Omental fat pad (tissue), 4 donors: ENCODE results near the gene SNX30. TPM values are rescaled to one million over a fixed set of nuclear protein-coding genes. Genes with fewer than 3 reads are reported as not detected.

Experiments
- ATAC-seq: fragments of 150-250 bp; one replicate; pipeline ENCODE4 v1.9.1; 2016; ENCODE audit warnings: mild to moderate bottlenecking, moderate library complexity; ENCODE audit not compliant: low FRiP score
- DNase-seq: peaks from one replicate; pipeline ENCODE4 v3.0.0-alpha.2; 2019; ENCODE audit warnings: low spot score
- CTCF ChIP-seq, 3 donors: fragments of 450-650 bp; IDR thresholded peaks; one replicate each; pipeline ENCODE4 v1.5.1; 2016 to 2017; ENCODE audit warnings: antibody characterized with exemption in 3 of 3, mild to moderate bottlenecking in 3 of 3, moderate library complexity in 2 of 3
- total RNA-seq, 4 donors: library from RNA; depleted of rRNA; stranded (reverse); fragments of >200 nt; gene quantifications; one replicate each; pipeline ENCODE4 v1.1.0, GENCODE V29; 2016

The SNX30 gene
- total RNA-seq, 4 donors from 2014 or later = 8.9 to 27.5 (median 11.6) TPM

DNA sequence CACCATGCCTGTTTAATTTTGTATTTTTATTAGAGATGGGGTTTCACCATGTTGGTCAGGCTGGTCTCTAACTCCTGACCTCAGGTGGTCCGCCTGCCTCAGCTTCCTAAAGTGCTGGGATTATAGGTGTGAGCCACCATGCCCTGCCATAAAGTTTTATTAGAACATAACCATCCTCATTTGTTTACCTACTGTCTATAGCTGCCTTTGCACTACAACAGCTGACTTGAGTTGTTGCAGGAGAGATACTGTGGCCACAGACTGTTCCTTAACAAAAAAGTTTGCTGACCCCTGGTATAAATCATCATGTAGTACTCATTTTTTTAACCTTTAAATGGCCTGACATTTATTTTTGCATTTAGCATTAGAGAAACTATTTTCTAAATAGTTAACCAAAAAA, 31.7 kb downstream of the SNX30 start:
- no peak for TF ChIP-seq CTCF (IDR thresholded peaks at IDR 0.05)
- no peak for DNase-seq
- ATAC-seq = no peak

- ATAC-seq (no peak), DNase-seq (no peak)
- TF ChIP-seq CTCF (IDR thresholded peaks at IDR 0.05) = no peak
Measured at GRCh38 chr9:112783551-112783954, 33.0 kb downstream of the SNX30 start.

DNA sequence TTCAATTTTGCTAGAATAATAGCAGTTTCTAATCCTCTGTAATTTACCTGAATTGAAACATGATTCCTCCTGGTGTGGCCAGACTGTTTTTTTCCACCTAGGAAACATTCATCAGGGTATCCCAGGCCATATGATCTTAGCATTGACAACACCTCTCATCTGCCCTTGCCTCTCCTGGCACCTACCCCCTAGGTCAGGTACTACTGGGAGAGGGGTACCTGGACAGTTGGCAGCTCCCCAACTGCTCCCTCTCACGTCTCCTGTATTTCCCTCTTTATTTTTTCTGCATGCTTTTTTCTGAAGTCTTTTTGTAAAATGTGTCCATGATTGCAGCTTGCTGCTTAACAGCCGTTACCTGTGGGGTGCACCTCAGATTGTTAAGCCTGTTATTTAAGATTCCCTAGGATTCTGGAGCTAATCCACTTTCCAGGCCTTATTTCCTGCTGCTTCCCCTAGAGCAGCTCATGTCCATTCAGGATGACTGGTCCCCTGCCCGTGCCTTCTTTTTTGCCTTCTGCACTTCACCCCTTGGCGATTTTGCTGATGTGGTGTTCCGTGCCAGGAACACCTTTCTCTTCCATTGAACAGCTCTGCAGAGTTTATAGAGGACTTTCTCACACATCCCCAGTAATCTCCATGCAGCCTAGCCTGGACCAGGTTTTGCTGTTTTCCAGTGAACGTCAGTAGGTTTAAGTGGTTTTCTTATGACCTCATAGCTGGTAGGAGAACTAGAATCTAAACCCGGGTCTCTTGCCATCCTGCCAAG, 33.6 kb downstream of the SNX30 start:
- no peak for TF ChIP-seq CTCF (IDR thresholded peaks at IDR 0.05)
- DNase-seq = no peak
- no peak for ATAC-seq

- DNase-seq = no peak
- no peak for TF ChIP-seq CTCF (IDR thresholded peaks at IDR 0.05)
- ATAC-seq = no peak
Measured at GRCh38 chr9:112785986-112786385, 35.4 kb downstream of the SNX30 start.

- no peak for ATAC-seq
- TF ChIP-seq CTCF (IDR thresholded peaks at IDR 0.05) = no peak
- DNase-seq = no peak
Measured at GRCh38 chr9:112786829-112787520, 36.4 kb downstream of the SNX30 start.

GRCh38 chr9:112787978-112788377, 37.4 kb downstream of the SNX30 start:
- no peak for ATAC-seq

More at GRCh38 chr9:112787978-112788377, 37.4 kb downstream of the SNX30 start:
- TF ChIP-seq CTCF (IDR thresholded peaks at IDR 0.05) = no peak
- no peak for DNase-seq
